Measurements from ENCODE around the gene UBE2D1.
A peak's percentile ranks its signal among the peaks of the same experiment; 100 is the strongest.

The UBE2D1 gene

GRCh38 chr10:58384999-58385783 lies 50.4 kb downstream of the UBE2D1 start, which contains the start of gene TFAM:
TSS of gene TFAM (plus strand) at chr10:58385410. CDS start at chr10:58385548, 138 bp downstream.
- no peaks in the 10 kb centered on the region for H3K9me3 ChIP-seq (ENCODE audit: control insufficient read depth, low read length)
- DNase-seq (ENCODE audit: low read depth), result peak; percentile 98
- peaks cover 27% of the 10 kb centered on the region for H3K36me3 ChIP-seq (ENCODE audit: control insufficient read depth, insufficient read depth, low read length, severe bottlenecking)
- H3K4me3 ChIP-seq (ENCODE audit: low read length), result peak within 1 kb of the TSS; percentile 97
- H3K27me3 ChIP-seq (replicated peaks; ENCODE audit: control insufficient read depth, insufficient read depth, low read length), result no peaks in the 10 kb centered on the region
- peaks cover 16% of the 10 kb centered on the region for H3K4me1 ChIP-seq (ENCODE audit: control insufficient read depth, insufficient read depth, low read length)
- H3K9ac ChIP-seq (ENCODE audit: low read length), result peak within 1 kb of the TSS; percentile 95

GRCh38 chr10:58385784-58386112 lies 50.9 kb downstream of the UBE2D1 start:
- peak overlapping the region; percentile 95 for H3K9ac ChIP-seq (ENCODE audit: low read length)
- no peaks in the 10 kb centered on the region for H3K9me3 ChIP-seq (ENCODE audit: control insufficient read depth, low read length)
- peak overlapping the region; percentile 97 for H3K4me3 ChIP-seq (ENCODE audit: low read length)
- no peaks in the 10 kb centered on the region for H3K27me3 ChIP-seq (replicated peaks; ENCODE audit: control insufficient read depth, insufficient read depth, low read length)
- peak; percentile 72 for DNase-seq (ENCODE audit: low read depth)
- H3K4me1 ChIP-seq (ENCODE audit: control insufficient read depth, insufficient read depth, low read length), result peaks cover 16% of the 10 kb centered on the region
- peaks cover 31% of the 10 kb centered on the region for H3K36me3 ChIP-seq (ENCODE audit: control insufficient read depth, insufficient read depth, low read length, severe bottlenecking)

GRCh38 chr10:58389024-58389423 lies 54.2 kb downstream of the UBE2D1 start:
- no peaks in the 10 kb centered on the region for H3K9me3 ChIP-seq (ENCODE audit: control insufficient read depth, low read length)
- no peaks in the 10 kb centered on the region for H3K27me3 ChIP-seq (replicated peaks; ENCODE audit: control insufficient read depth, insufficient read depth, low read length)
- H3K9ac ChIP-seq (ENCODE audit: low read length), result no peak overlapping the region
- no peak for DNase-seq (ENCODE audit: low read depth)
- peaks cover 16% of the 10 kb centered on the region for H3K4me1 ChIP-seq (ENCODE audit: control insufficient read depth, insufficient read depth, low read length)
- no peak overlapping the region for H3K4me3 ChIP-seq (ENCODE audit: low read length)
- H3K36me3 ChIP-seq (ENCODE audit: control insufficient read depth, insufficient read depth, low read length, severe bottlenecking), result peaks cover 34% of the 10 kb centered on the region

GRCh38 chr10:58393317-58393716 lies 58.5 kb downstream of the UBE2D1 start:
- peaks cover 57% of the 10 kb centered on the region for H3K36me3 ChIP-seq (ENCODE audit: control insufficient read depth, insufficient read depth, low read length, severe bottlenecking)
- DNase-seq (ENCODE audit: low read depth), result peak; percentile 9
- no peaks in the 10 kb centered on the region for H3K27me3 ChIP-seq (replicated peaks; ENCODE audit: control insufficient read depth, insufficient read depth, low read length)
- H3K9me3 ChIP-seq (ENCODE audit: control insufficient read depth, low read length), result no peaks in the 10 kb centered on the region
- H3K4me3 ChIP-seq (ENCODE audit: low read length), result no peak overlapping the region
- H3K4me1 ChIP-seq (ENCODE audit: control insufficient read depth, insufficient read depth, low read length), result no peaks in the 10 kb centered on the region
- no peak overlapping the region for H3K9ac ChIP-seq (ENCODE audit: low read length)

GRCh38 chr10:58394471-58394870 lies 59.7 kb downstream of the UBE2D1 start:
- H3K9me3 ChIP-seq (ENCODE audit: control insufficient read depth, low read length), result no peaks in the 10 kb centered on the region

GRCh38 chr10:58396057-58396456 lies 61.3 kb downstream of the UBE2D1 start:
- peaks cover 12% of the 10 kb centered on the region for H3K4me1 ChIP-seq (ENCODE audit: control insufficient read depth, insufficient read depth, low read length)
- H3K9ac ChIP-seq (ENCODE audit: low read length), result no peak overlapping the region
- H3K36me3 ChIP-seq (ENCODE audit: control insufficient read depth, insufficient read depth, low read length, severe bottlenecking), result peaks cover 34% of the 10 kb centered on the region

More at GRCh38 chr10:58394471-58394870, 59.7 kb downstream of the UBE2D1 start:
- Histone ChIP-seq H3K4me3 (ENCODE audit: low read length) (no peak overlapping the region), H3K27me3 (replicated peaks; ENCODE audit: control insufficient read depth, insufficient read depth, low read length) (no peaks in the 10 kb centered on the region), H3K4me1 (ENCODE audit: control insufficient read depth, insufficient read depth, low read length) (peaks cover 8% of the 10 kb centered on the region), H3K9ac (ENCODE audit: low read length) (no peak overlapping the region), H3K36me3 (ENCODE audit: control insufficient read depth, insufficient read depth, low read length, severe bottlenecking) (peaks cover 46% of the 10 kb centered on the region)
- no peak for DNase-seq (ENCODE audit: low read depth)

GRCh38 chr10:58397830-58398229 lies 63.0 kb downstream of the UBE2D1 start:
- Histone ChIP-seq H3K4me1 (ENCODE audit: control insufficient read depth, insufficient read depth, low read length) (peaks cover 12% of the 10 kb centered on the region), H3K9ac (ENCODE audit: low read length) (no peak overlapping the region), H3K27me3 (replicated peaks; ENCODE audit: control insufficient read depth, insufficient read depth, low read length) (no peaks in the 10 kb centered on the region), H3K36me3 (ENCODE audit: control insufficient read depth, insufficient read depth, low read length, severe bottlenecking) (peaks cover 34% of the 10 kb centered on the region), H3K9me3 (ENCODE audit: control insufficient read depth, low read length) (no peaks in the 10 kb centered on the region), H3K4me3 (ENCODE audit: low read length) (no peak overlapping the region)
- no peak for DNase-seq (ENCODE audit: low read depth)

More at GRCh38 chr10:58396057-58396456, 61.3 kb downstream of the UBE2D1 start:
- Histone ChIP-seq H3K4me3 (ENCODE audit: low read length) (no peak overlapping the region), H3K27me3 (replicated peaks; ENCODE audit: control insufficient read depth, insufficient read depth, low read length) (no peaks in the 10 kb centered on the region), H3K9me3 (ENCODE audit: control insufficient read depth, low read length) (no peaks in the 10 kb centered on the region)
- DNase-seq (ENCODE audit: low read depth), result no peak

GRCh38 chr10:58399410-58399809 lies 64.6 kb downstream of the UBE2D1 start:
- H3K9me3 ChIP-seq (ENCODE audit: control insufficient read depth, low read length), result no peaks in the 10 kb centered on the region

GRCh38 chr10:58400609-58401008 lies 65.8 kb downstream of the UBE2D1 start:
- Histone ChIP-seq H3K36me3 (ENCODE audit: control insufficient read depth, insufficient read depth, low read length, severe bottlenecking) (peaks cover 15% of the 10 kb centered on the region), H3K9ac (ENCODE audit: low read length) (no peak overlapping the region), H3K4me3 (ENCODE audit: low read length) (no peak overlapping the region), H3K9me3 (ENCODE audit: control insufficient read depth, low read length) (no peaks in the 10 kb centered on the region), H3K4me1 (ENCODE audit: control insufficient read depth, insufficient read depth, low read length) (peaks cover 12% of the 10 kb centered on the region), H3K27me3 (replicated peaks; ENCODE audit: control insufficient read depth, insufficient read depth, low read length) (no peaks in the 10 kb centered on the region)
- DNase-seq (ENCODE audit: low read depth), result no peak

More at GRCh38 chr10:58399410-58399809, 64.6 kb downstream of the UBE2D1 start:
- Histone ChIP-seq H3K36me3 (ENCODE audit: control insufficient read depth, insufficient read depth, low read length, severe bottlenecking) (peaks cover 27% of the 10 kb centered on the region), H3K4me1 (ENCODE audit: control insufficient read depth, insufficient read depth, low read length) (peaks cover 12% of the 10 kb centered on the region), H3K4me3 (ENCODE audit: low read length) (no peak overlapping the region), H3K9ac (ENCODE audit: low read length) (no peak overlapping the region), H3K27me3 (replicated peaks; ENCODE audit: control insufficient read depth, insufficient read depth, low read length) (no peaks in the 10 kb centered on the region)
- no peak for DNase-seq (ENCODE audit: low read depth)

- peaks cover 9% of the 10 kb centered on the region for H3K4me1 ChIP-seq (ENCODE audit: control insufficient read depth, insufficient read depth, low read length)
- H3K36me3 ChIP-seq (ENCODE audit: control insufficient read depth, insufficient read depth, low read length, severe bottlenecking), result no peaks in the 10 kb centered on the region
- no peak for DNase-seq (ENCODE audit: low read depth)
- H3K9me3 ChIP-seq (ENCODE audit: control insufficient read depth, low read length), result no peaks in the 10 kb centered on the region
- no peak overlapping the region for H3K4me3 ChIP-seq (ENCODE audit: low read length)
- no peak overlapping the region for H3K9ac ChIP-seq (ENCODE audit: low read length)
- H3K27me3 ChIP-seq (replicated peaks; ENCODE audit: control insufficient read depth, insufficient read depth, low read length), result no peaks in the 10 kb centered on the region
These were observed 69.2 kb downstream of the UBE2D1 start for GRCh38 chr10:58404001-58404400.

- Histone ChIP-seq H3K4me3 (ENCODE audit: low read length) (no peak overlapping the region), H3K36me3 (ENCODE audit: control insufficient read depth, insufficient read depth, low read length, severe bottlenecking) (no peaks in the 10 kb centered on the region), H3K9ac (ENCODE audit: low read length) (no peak overlapping the region), H3K4me1 (ENCODE audit: control insufficient read depth, insufficient read depth, low read length) (peaks cover 13% of the 10 kb centered on the region), H3K27me3 (replicated peaks; ENCODE audit: control insufficient read depth, insufficient read depth, low read length) (no peaks in the 10 kb centered on the region), H3K9me3 (ENCODE audit: control insufficient read depth, low read length) (no peaks in the 10 kb centered on the region)
- no peak for DNase-seq (ENCODE audit: low read depth)
These were observed 75.3 kb downstream of the UBE2D1 start for GRCh38 chr10:58409956-58410610.

Data from adipocyte (in vitro differentiated cells).